ENCODE data around the gene NPNT.

NPNT gene

GRCh38 chr4:105971036-105971435 is 75.8 kb downstream of the NPNT start:
- DNase-seq = no peak

DNA sequence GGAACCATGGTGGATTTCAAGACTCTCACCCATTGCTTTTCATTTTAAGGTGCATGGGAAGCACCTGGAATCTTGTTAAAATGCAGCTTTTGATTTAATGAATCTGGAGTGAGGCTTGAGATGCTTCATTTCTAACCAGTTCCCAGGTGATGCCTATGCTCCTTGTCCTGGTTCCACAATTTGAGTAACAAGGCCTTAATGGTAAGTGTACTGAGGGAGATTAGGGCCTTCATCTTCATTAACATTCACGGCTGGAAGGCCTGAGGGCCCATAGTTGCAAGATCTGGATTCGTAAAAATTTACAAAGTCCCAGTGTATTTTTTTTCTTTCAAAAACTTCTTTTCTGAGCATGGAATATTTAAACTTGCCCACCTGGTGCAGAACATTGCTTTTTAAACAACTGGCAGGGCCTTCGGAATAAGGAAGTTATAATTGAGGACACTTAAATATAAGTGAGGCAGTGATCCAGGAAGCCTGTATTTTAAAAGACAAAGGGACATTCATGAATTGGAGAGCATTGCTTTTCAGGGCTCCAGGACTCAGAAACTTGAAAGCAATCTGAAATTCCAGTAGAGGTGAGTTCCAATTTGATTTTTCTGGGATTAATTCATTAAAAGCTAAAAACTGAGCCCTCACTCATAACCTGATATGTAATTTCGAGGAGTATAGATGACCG is 77.8 kb downstream of the NPNT start:
- no peak for DNase-seq

DNA sequence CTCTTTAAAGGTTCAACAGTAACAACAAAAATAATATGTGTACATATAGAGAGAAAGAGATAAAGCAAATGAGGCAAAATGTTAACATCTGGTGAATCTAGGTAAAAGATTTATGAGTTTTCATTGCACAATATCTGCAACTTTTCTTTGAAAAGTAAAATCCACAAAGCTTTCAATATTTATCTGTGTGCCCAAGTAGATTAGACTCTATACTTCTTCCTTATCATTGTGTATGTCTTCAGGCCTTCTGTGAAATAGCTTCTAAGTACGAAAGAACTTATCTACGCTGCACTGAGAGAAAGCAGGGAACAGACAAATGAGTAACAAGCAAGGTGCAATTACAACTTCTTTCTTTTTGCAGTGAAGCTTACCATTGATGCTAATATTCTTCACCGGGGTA is 81.6 kb downstream of the NPNT start:
- no peak for DNase-seq

DNA sequence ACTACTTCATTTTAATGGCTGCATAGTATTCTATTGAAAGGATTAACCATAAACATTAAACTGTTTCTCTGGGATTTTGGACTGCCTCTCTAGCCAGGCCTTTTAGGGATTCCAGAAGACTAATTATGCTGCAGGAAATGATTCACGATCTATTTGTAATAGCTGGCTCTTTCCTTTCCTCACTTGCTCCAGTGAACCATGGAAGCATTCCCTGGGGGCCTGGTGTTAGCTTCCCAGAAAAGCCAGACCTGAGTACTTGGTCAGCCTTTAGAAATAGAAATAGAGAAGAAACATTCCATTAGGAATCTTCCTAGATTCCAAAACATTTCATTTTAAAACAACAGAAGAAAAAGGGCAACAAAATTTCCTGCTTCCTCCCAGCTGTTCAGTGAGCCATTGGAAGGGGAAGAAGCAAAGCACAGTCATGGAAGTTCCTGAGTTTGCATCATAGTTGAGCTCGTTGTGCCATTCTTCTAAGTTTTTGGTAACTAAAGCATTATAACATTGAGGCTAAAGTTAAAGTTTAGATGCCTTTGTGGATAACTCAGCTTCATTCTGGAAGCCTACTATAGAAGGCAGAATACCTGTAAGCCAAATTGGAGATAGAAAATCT is 83.5 kb downstream of the NPNT start:
- DNase-seq = no peak

- no peak for DNase-seq
Observed at GRCh38 chr4:105979506-105979905, 84.2 kb downstream of the NPNT start.

GRCh38 chr4:105988671-105989070 is 93.4 kb downstream of the NPNT start:
- no peak for DNase-seq

DNA sequence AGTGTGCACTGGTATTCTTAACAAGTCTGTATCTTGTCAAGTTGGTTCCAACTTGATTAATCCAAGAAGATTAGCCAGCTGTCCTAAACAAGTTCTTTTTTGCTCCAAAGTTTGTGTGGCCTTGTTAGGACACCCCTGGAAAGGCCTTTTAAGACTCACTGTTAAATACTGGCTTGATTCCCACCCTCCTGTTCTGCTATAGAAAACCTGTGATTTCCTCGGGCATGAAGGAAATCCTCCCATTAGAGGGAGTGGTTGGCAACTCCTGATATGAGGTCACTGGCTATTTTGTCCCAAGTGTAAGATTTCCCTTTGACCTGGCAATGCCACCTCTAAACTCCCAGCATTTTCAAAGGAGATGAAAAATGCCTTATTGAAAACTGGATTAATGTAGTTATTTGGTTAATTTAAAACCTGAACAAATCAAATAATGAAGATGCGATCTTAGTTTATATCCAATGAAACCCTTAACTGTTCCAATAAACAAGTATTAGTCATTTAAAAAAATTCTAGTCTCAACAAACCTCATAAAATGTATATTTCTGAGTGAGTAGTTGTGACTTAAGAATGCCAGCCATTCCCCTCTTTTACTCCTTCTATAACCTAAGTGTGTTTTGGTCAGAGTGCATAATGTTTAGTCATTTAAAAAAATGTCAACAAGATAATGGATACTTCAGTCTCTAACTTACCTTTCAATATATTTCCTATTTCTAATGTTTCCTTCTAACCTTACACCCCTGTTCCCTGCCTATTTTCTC is 94.4 kb downstream of the NPNT start:
- DNase-seq = no peak

DNA sequence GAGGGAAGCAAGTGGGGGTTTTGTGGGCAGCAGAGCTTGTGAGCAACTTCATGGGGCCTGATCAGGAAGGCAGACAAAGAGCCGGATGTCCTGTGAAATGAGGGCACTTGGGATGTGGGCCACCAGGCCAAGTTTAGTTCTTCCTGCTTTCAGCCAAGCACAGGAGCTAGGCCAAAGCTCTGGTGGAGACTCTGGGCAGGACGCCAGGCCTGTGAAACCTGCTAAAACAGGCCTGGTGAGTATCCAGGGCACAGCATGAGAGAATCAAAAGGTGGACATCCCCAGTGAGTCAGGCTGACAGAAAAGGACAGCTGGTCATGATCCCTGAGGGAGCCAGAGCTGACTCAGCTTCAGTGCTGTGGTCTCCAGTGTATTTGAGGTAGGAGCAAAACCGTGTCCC is 95.7 kb downstream of the NPNT start:
- DNase-seq = no peak

GRCh38 chr4:105991726-105992125 is 96.5 kb downstream of the NPNT start:
- no peak for DNase-seq

- DNase-seq = no peak
Observed at GRCh38 chr4:105992641-105993305, 97.5 kb downstream of the NPNT start.

GRCh38 chr4:105994061-105994460 is 98.8 kb downstream of the NPNT start:
- no peak for DNase-seq

DNA sequence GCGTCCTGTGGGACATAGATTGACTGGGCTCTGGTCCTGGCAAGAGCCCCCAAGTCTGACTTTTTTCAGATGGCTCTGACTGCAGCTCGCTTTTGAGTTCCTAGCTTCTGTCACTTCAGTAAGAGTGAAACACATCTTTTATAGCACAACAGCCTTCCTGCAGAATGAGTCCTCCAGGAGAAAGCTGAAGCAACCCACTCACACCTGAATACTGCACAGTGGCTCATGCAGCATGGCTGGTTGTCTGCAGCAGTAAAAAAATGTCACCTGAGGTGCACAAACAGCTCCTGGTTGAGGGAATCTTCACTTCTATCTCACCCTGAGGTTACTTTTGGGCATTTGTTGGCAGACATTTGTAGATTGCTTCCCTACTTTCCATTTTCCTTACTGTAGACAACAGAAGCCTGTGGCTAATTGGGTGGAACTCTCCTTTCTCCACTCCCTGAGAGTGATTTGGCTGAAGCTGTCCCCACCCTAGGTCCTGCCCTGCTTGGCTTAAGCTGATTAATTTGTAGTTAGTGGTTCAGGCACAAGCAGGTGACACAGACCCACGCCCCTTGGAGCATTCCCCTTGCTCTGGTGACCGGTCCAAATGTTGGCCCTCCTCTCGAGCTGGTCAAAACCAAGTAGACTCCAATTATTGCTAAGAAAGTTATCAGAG is 99.7 kb downstream of the NPNT start:
- DNase-seq = no peak

GRCh38 chr4:105996845-105997244 is 101.6 kb downstream of the NPNT start:
- no peak for DNase-seq

GRCh38 chr4:105998171-105999063 is 103.1 kb downstream of the NPNT start:
- DNase-seq = no peak

DNA sequence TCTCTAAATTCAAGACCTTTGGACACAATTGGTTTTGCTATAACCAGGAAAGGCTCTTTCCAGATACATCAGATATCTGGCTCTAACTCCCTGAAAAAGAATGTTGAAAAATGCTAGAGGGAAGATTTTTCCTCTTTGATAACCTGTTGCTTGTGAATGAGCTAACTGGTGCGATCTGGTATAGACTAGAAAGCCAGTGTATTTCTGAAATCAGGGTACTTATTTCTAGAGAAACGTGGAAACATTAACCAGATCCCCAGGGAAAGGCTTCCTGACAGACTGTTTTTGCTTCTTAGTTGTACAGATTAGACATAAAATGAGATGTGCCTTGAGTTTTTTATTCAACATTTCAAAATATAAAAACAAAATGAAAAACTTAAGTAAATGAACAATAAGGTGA is 107.7 kb downstream of the NPNT start:
- DNase-seq = no peak

DNA sequence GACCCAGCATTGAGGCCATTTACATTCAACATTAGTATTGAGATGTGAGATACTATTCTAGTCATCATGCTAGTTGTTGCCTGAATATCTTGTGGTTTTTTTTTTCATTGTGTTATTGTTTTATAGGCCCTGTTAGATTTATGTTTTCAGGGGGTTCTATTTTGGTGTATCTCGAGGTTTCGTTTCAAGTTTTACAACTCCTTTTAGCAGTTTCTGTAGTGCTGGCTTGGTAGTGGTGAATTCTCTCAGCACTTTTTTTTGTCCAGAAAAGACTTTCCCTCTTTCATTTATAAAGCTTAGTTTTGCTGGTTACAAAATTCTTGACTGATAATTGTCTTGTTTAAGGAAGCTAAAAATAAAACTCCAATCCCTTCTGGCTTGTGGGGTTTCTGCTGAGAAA is 115.5 kb downstream of the NPNT start:
- no peak for DNase-seq

DNA sequence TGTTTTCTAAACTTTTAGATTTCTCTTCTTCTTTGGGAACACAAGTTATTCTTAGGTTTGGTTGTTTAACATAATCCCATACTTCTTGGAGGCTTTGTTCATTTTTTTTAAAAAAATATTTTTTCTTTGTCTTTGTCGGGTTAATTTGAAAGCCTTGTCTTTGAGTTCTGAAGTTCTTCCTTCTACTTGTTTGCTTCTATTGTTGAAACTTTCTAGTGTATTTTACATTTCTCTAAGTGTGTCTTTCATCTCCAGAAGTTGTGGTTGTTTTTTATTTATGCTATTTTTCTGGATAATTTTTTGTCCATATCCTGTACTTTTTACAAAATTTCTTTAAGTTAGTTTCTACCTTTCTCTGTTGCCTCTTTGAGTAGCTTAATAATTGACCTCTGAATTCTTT is 116.1 kb downstream of the NPNT start:
- no peak for DNase-seq

- no peak for DNase-seq
Observed at GRCh38 chr4:106017975-106018374, 122.7 kb downstream of the NPNT start.

DNA sequence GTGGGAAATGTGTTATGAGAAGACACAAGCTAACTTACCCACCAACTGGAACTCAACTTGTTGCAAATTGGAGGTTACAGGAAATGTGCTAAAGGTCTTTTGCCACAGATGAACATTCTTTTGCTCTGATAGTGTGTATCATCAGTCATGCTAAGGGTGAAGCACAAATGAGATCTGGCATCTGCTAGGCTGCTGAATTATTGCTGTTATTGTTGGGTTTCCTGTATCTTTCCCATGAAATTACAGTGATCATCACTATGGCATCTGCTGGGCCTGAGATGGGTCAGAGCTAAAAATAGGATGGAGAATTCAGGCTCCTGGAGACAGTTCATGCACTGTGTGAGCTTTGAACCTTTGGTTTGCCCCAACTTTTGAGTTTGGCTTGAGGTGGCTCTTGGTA is 124.5 kb downstream of the NPNT start:
- no peak for DNase-seq
